Measurements from ENCODE around the gene DYNC1H1.

DYNC1H1 gene

GRCh38 chr14:101945171-101945570 is 19.2 kb upstream of the DYNC1H1 start:
- DNase-seq = no peak

- peak in 1 of 2 donors; percentile 21 for DNase-seq
Observed at GRCh38 chr14:101947577-101947903, 16.8 kb upstream of the DYNC1H1 start.

- DNase-seq = peak; percentile 100
Observed at GRCh38 chr14:101947904-101948665, 16.3 kb upstream of the DYNC1H1 start.

GRCh38 chr14:101948666-101949216 is 15.6 kb upstream of the DYNC1H1 start:
- no peak for DNase-seq

GRCh38 chr14:101950100-101950499 is 14.3 kb upstream of the DYNC1H1 start:
- no peak for DNase-seq

GRCh38 chr14:101950516-101951215 is 13.7 kb upstream of the DYNC1H1 start:
- DNase-seq = no peak

GRCh38 chr14:101953151-101953550 is 11.2 kb upstream of the DYNC1H1 start:
- no peak for DNase-seq

GRCh38 chr14:101954501-101954900 is 9.9 kb upstream of the DYNC1H1 start:
- no peak for DNase-seq

GRCh38 chr14:101955695-101956161 is 8.6 kb upstream of the DYNC1H1 start:
- DNase-seq = no peak

- DNase-seq = no peak
Observed at GRCh38 chr14:101956179-101956885, 8.0 kb upstream of the DYNC1H1 start.

- DNase-seq = no peak
Observed at GRCh38 chr14:101957406-101958234, 6.8 kb upstream of the DYNC1H1 start.

- no peak for DNase-seq
Observed at GRCh38 chr14:101958418-101959180, 5.8 kb upstream of the DYNC1H1 start.

GRCh38 chr14:101959277-101959676 is 5.1 kb upstream of the DYNC1H1 start:
- no peak for DNase-seq

- peak; percentile 32 to 35 for DNase-seq
Observed at GRCh38 chr14:101960225-101960624, 4.1 kb upstream of the DYNC1H1 start.

- peak; percentile 80 for DNase-seq
Observed at GRCh38 chr14:101961011-101961721, 3.2 kb upstream of the DYNC1H1 start.

GRCh38 chr14:101961746-101962502 is 2.4 kb upstream of the DYNC1H1 start:
- no peak for DNase-seq

GRCh38 chr14:101962503-101962874 is 1.9 kb upstream of the DYNC1H1 start:
- DNase-seq = no peak

GRCh38 chr14:101963052-101963451 is 1.3 kb upstream of the DYNC1H1 start:
- no peak for DNase-seq

GRCh38 chr14:101963656-101964296 is 597 bp upstream of the DYNC1H1 start:
- DNase-seq = no peak

GRCh38 chr14:101965181-101965544 is 790 bp downstream of the DYNC1H1 start:
- peak; percentile 65 to 67 for DNase-seq
